Measurements from ENCODE around the gene TEX264. TPM values are rescaled to one million over a fixed set of nuclear protein-coding genes. Genes with fewer than 3 reads are reported as not detected.

The TEX264 gene
- total and polyA plus RNA-seq, 2 of the 13 experiments (the other 11 are each of a cell fraction or from before 2014, with no cell fraction given) = 35.2 to 52.1 TPM

- Histone ChIP-seq H3K36me3 (replicated peaks in 1 of 2; ENCODE audit: control insufficient read depth in 1 of 2, insufficient read depth in 2 of 2, low read length in 2 of 2) (no peaks in the 10 kb centered on the region), H3K9me3 (ENCODE audit: low read length) (no peaks in the 10 kb centered on the region), H3K4me2 (ENCODE audit: low read depth, low read length) (no peak overlapping the region), H3K9ac (ENCODE audit: insufficient read depth, low read depth, low read length) (no peak overlapping the region), H3K4me3 (replicated peaks in 1 of 3; ENCODE audit: insufficient read depth in 1 of 3, low read depth in 2 of 3, low read length in 3 of 3) (no peak overlapping the region), H4K20me1 (ENCODE audit: insufficient read depth, low read length) (no peaks in the 10 kb centered on the region), H2AFZ (ENCODE audit: low read length) (no peak overlapping the region), H3K4me1 (ENCODE audit: insufficient read depth, low read length) (no peaks in the 10 kb centered on the region), H3K27me3 (ENCODE audit: control insufficient read depth in 1 of 2, insufficient read depth in 2 of 2, low read length in 2 of 2) (no peaks in the 10 kb centered on the region; a peak in 2 of 5 replicates), H3K27ac (ENCODE audit: extremely low read length, insufficient read depth, low read length) (no peak overlapping the region), H3K79me2 (ENCODE audit: insufficient read depth, low read length) (no peaks in the 10 kb centered on the region)
- ATAC-seq (no peak), FAIRE-seq (no peak), DNase-seq (ENCODE audit: low spot score) (no peak)
- in situ Hi-C loops (cut with HindIII; ENCODE audit: extremely low pct_ligation_motif_present, low pct_unique_long_range_greater_than_20kb) = no loop called here
- CTCF ChIA-PET (ENCODE audit: low intra/inter-chr PET ratio, low total read pairs) = no interaction called here
- 79% methylated on average over 1 of the region's 1 CpG for WGBS (ENCODE audit: low lambda C conversion rate)
- POLR2A ChIA-PET = no interaction called here
- intact Hi-C loops (cut with micrococcal nuclease; ENCODE audit: unreplicated experiment) = no loop called here
- no TSS peak for BruUV-seq (replicated peaks)
- TF ChIP-seq SNAPC5 (CRISPR knock-in tag; IDR thresholded peaks at IDR 0.05; ENCODE audit: borderline replicate concordance) (no peak), RERE (CRISPR knock-in tag; IDR thresholded peaks at IDR 0.05; ENCODE audit: low read depth) (no peak), ZBTB38 (CRISPR knock-in tag; IDR thresholded peaks at IDR 0.05) (no peak), NR2F6 (IDR thresholded peaks at IDR 0.05) (no peak), NR2F6 (CRISPR knock-in tag; IDR thresholded peaks at IDR 0.05) (no peak), ZNF530 (CRISPR knock-in tag; IDR thresholded peaks at IDR 0.05; ENCODE audit: low read depth) (no peak), ZNF556 (CRISPR knock-in tag; IDR thresholded peaks at IDR 0.05; ENCODE audit: borderline replicate concordance) (no peak), HMG20B (CRISPR knock-in tag; conservative IDR thresholded peaks at IDR 0.05) (no peak), ZNF101 (CRISPR knock-in tag; IDR thresholded peaks at IDR 0.05; ENCODE audit: borderline replicate concordance, low read depth) (no peak), ZNF407 (CRISPR knock-in tag; IDR thresholded peaks at IDR 0.05; ENCODE audit: not compliant biosample characterization) (no peak)
Measured at GRCh38 chr3:51750878-51751277, 79.8 kb downstream of the TEX264 start.
